Measurements from ENCODE around the gene MYBPC1.

DNA sequence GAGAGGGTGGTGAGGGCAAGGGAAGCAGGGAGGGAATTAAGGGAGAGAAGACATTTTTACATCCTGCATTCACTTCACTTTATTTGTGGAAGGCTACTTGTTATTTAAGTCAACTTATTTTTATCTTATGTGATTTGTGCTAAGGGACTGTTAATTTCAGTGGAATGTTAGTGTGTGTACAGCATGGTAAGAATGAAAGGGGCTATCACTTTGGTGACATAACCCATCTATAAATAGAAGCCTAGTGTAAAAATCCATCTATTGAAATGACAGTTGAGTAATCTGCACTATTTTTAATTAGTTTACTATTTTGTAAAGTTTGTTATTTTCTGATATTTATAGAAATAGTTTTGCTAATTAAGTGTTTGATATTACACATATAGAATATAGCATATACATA lies 85.9 kb downstream of the MYBPC1 start:
- TF ChIP-seq, protein P1, sequence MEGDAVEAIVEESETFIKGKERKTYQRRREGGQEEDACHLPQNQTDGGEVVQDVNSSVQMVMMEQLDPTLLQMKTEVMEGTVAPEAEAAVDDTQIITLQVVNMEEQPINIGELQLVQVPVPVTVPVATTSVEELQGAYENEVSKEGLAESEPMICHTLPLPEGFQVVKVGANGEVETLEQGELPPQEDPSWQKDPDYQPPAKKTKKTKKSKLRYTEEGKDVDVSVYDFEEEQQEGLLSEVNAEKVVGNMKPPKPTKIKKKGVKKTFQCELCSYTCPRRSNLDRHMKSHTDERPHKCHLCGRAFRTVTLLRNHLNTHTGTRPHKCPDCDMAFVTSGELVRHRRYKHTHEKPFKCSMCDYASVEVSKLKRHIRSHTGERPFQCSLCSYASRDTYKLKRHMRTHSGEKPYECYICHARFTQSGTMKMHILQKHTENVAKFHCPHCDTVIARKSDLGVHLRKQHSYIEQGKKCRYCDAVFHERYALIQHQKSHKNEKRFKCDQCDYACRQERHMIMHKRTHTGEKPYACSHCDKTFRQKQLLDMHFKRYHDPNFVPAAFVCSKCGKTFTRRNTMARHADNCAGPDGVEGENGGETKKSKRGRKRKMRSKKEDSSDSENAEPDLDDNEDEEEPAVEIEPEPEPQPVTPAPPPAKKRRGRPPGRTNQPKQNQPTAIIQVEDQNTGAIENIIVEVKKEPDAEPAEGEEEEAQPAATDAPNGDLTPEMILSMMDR (IDR thresholded peaks at IDR 0.05) = no peak
- TF ChIP-seq EZH2 (IDR thresholded peaks at IDR 0.05; ENCODE audit: borderline replicate concordance, insufficient read depth, low read depth, low read length, poor library complexity, severe bottlenecking) = no peak
